NCI-H1694 (cell line): ENCODE results near the gene RIPOR1.
A peak's percentile ranks its signal among the peaks of the same experiment; 100 is the strongest.

Experiments used
- DNase-seq: peaks from one replicate; lab custom pipeline; 2025; lab: John Stamatoyannopoulos, UW

Gene RIPOR1

GRCh38 chr16:67558859-67559258 is 30.2 kb downstream of the RIPOR1 start:
- DNase-seq: no peak

GRCh38 chr16:67560827-67561342 is 32.3 kb downstream of the RIPOR1 start:
- no peak for DNase-seq

GRCh38 chr16:67561501-67561823 is 32.8 kb downstream of the RIPOR1 start:
- DNase-seq: no peak

GRCh38 chr16:67561824-67562525 is 33.3 kb downstream of the RIPOR1 start:
- peak; percentile 92 for DNase-seq

GRCh38 chr16:67562526-67562917 is 33.9 kb downstream of the RIPOR1 start, which contains the start of gene CTCF:
TSS of gene CTCF (plus strand) at chr16:67562526. CDS start at chr16:67610833, 48,307 bp downstream.
- peak; percentile 35 for DNase-seq

GRCh38 chr16:67562918-67563707 is 34.5 kb downstream of the RIPOR1 start:
- DNase-seq: no peak

- DNase-seq: peak; percentile 34
Measured at GRCh38 chr16:67563708-67564468, 35.3 kb downstream of the RIPOR1 start.

GRCh38 chr16:67565470-67566100 is 37.0 kb downstream of the RIPOR1 start:
- DNase-seq: no peak

- DNase-seq: no peak
Measured at GRCh38 chr16:67571464-67571863, 42.8 kb downstream of the RIPOR1 start.

GRCh38 chr16:67571981-67572431 is 43.4 kb downstream of the RIPOR1 start:
- no peak for DNase-seq

- DNase-seq: no peak
Measured at GRCh38 chr16:67579686-67580085, 51.1 kb downstream of the RIPOR1 start.

- no peak for DNase-seq
Measured at GRCh38 chr16:67580202-67580601, 51.6 kb downstream of the RIPOR1 start.

- no peak for DNase-seq
Measured at GRCh38 chr16:67593288-67593687, 64.7 kb downstream of the RIPOR1 start.

GRCh38 chr16:67593701-67594100 is 65.1 kb downstream of the RIPOR1 start:
- no peak for DNase-seq

- DNase-seq: no peak
Measured at GRCh38 chr16:67594256-67594915, 65.8 kb downstream of the RIPOR1 start.

- DNase-seq: no peak
Measured at GRCh38 chr16:67594956-67595355, 66.3 kb downstream of the RIPOR1 start.
